ENCODE results near the gene AICDA.

DNA sequence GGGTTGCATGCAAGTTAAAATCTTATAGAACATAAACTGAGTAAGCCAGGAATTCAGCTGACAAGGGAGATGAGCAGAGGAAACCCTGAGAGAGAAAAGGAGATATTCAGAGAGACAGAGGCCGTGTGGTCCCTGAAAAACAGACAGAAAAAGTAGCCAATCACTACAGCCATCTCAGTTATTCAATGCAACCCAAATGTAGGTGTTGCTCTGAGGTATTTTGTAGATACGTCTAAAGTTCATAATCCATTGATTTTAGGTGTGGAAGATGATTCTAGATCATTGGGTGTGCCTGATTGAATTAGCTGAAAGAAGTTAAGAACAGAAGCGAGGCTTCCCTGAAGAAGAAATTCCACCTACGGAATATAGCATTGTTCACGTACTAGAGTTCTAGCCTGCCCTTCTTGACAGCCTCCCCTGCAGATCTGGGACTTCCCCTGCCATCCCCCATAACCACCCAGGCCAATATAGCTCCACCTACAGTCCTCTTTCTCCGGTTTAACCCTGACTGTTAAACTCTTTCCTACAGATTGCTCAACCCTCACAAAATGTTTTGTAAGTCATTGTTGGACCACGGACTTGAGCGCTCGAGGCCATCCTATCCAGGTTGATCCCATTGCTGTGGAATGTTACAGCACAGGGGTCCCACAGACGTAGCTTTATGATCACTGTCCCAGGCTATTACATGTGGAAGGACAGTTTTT is 21.7 kb downstream of the AICDA start:
- TF ChIP-seq, protein P1, sequence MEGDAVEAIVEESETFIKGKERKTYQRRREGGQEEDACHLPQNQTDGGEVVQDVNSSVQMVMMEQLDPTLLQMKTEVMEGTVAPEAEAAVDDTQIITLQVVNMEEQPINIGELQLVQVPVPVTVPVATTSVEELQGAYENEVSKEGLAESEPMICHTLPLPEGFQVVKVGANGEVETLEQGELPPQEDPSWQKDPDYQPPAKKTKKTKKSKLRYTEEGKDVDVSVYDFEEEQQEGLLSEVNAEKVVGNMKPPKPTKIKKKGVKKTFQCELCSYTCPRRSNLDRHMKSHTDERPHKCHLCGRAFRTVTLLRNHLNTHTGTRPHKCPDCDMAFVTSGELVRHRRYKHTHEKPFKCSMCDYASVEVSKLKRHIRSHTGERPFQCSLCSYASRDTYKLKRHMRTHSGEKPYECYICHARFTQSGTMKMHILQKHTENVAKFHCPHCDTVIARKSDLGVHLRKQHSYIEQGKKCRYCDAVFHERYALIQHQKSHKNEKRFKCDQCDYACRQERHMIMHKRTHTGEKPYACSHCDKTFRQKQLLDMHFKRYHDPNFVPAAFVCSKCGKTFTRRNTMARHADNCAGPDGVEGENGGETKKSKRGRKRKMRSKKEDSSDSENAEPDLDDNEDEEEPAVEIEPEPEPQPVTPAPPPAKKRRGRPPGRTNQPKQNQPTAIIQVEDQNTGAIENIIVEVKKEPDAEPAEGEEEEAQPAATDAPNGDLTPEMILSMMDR (IDR thresholded peaks at IDR 0.05; ENCODE audit: insufficient read depth, low read length, poor library complexity, severe bottlenecking), result no peak
- TF ChIP-seq EZH2phosphoT487 (conservative IDR thresholded peaks at IDR 0.05; ENCODE audit: low read length), result no peak

Data from SU-DHL-6 (cell line).